Esophagus muscularis mucosa (tissue), 4 donors: ENCODE data around the gene TAF6L.

ENCODE experiments used
- EP300 ChIP-seq: sonication (generic); formaldehyde crosslinking; IDR thresholded peaks from one replicate; pipeline ENCODE4 v1.6.1; 2017; ENCODE audit warnings: antibody characterized with exemption
- POLR2A ChIP-seq: fragments of 450-650 bp; IDR thresholded peaks from one replicate; pipeline ENCODE4 v1.6.1; 2017; ENCODE audit warnings: antibody characterized with exemption, moderate library complexity, mild to moderate bottlenecking, low read depth
- POLR2AphosphoS5 ChIP-seq, 2 donors: sonication (generic); formaldehyde crosslinking; IDR thresholded peaks; one replicate each; pipeline ENCODE4 v1.6.1; 2017; ENCODE audit warnings: antibody characterized with exemption in 2 of 2
- TF ChIP-seq, protein P1 (sequence below), 3 experiments: fragments of 200-600 bp in 2 of 3; fragments of 450-650 bp in 1 of 3; sonication (generic) in 2 of 3; IDR thresholded peaks; one replicate each; pipeline ENCODE4 v1.5.1; 2017 to 2019; ENCODE audit warnings: antibody characterized with exemption in 3 of 3, mild to moderate bottlenecking in 2 of 3, moderate library complexity in 1 of 3

- TF ChIP-seq, protein P1, sequence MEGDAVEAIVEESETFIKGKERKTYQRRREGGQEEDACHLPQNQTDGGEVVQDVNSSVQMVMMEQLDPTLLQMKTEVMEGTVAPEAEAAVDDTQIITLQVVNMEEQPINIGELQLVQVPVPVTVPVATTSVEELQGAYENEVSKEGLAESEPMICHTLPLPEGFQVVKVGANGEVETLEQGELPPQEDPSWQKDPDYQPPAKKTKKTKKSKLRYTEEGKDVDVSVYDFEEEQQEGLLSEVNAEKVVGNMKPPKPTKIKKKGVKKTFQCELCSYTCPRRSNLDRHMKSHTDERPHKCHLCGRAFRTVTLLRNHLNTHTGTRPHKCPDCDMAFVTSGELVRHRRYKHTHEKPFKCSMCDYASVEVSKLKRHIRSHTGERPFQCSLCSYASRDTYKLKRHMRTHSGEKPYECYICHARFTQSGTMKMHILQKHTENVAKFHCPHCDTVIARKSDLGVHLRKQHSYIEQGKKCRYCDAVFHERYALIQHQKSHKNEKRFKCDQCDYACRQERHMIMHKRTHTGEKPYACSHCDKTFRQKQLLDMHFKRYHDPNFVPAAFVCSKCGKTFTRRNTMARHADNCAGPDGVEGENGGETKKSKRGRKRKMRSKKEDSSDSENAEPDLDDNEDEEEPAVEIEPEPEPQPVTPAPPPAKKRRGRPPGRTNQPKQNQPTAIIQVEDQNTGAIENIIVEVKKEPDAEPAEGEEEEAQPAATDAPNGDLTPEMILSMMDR (IDR thresholded peaks at IDR 0.05): no peak
- peak; percentile 15 for TF ChIP-seq POLR2A
- no peak for TF ChIP-seq EP300
- TF ChIP-seq POLR2AphosphoS5 (IDR thresholded peaks at IDR 0.05): peak; percentile 57 to 80
These were observed at the start of gene TAF6L for GRCh38 chr11:62771144-62772021.
